ENCODE measurements around the gene AQP9. TPM values are rescaled to one million over a fixed set of nuclear protein-coding genes. Genes with fewer than 3 reads are reported as not detected.

Gene AQP9
- total RNA-seq, 1 donor from 2014 or later: not detected

DNA sequence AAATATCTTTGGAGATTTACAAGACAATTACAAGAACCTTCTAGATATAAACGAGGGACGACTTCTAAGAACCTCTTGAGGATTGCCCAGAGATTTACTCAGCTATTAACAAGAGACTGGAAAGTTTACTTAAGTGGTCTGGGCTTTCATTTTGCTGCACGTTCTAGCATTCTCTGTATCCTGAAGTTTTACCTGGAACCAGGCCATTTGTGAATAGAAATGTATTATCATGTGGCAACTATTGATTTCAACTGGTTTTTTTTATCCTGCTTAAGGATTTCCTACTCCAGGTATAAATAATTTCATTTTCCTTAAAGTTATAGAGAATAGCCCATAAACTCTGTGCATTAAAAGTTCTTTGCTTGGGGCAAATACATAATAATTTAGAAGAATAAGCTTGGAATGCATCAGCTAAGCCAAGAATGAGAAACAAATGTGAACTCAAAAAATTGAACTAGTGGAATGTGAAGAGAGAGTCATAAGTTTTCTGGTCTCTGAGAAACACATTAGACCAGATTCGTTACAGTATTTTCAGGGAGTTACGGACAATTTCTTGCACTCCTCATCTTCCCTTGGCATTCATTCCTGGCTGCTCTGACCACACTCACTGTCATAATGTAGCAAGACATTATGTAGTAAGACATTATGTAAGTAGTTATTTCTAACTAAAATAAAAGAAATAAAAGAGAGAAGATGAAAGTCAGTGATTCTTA is 1.3 kb downstream of the AQP9 start:
- TF ChIP-seq CTCF (IDR thresholded peaks at IDR 0.05; ENCODE audit: insufficient read depth, low read depth, low read length) (no peak), EZH2 (IDR thresholded peaks at IDR 0.05; ENCODE audit: insufficient read depth, low read length) (no peak)
- no peak overlapping the region for H3K4me3 Mint-ChIP-seq (ENCODE audit: unreplicated experiment)
- DNase-seq (ENCODE audit: low read depth) (no peak), FAIRE-seq (no peak)
- peaks cover 2% of the 10 kb centered on the region for H3K4me1 Mint-ChIP-seq (ENCODE audit: low read depth, unreplicated experiment)
- Histone ChIP-seq H3K4me1 (ENCODE audit: insufficient read depth, low read length) (no peaks in the 10 kb centered on the region), H3K27me3 (ENCODE audit: insufficient read depth, low read length) (peaks cover 8% of the 10 kb centered on the region), H3K4me3 (ENCODE audit: insufficient read depth, low read depth, low read length) (no peak overlapping the region), H3K9ac (ENCODE audit: low read length) (no peak overlapping the region), H3K9me3 (ENCODE audit: insufficient read depth, low read depth, low read length) (no peaks in the 10 kb centered on the region), H2AFZ (ENCODE audit: low read depth, low read length) (no peak overlapping the region), H3K36me3 (ENCODE audit: insufficient read depth, low read length) (no peaks in the 10 kb centered on the region), H3K27ac (ENCODE audit: low read depth, low read length) (no peak overlapping the region), H4K20me1 (ENCODE audit: insufficient read depth, low read length) (no peaks in the 10 kb centered on the region), H3K79me2 (ENCODE audit: insufficient read depth, low read length) (no peaks in the 10 kb centered on the region), H3K4me2 (ENCODE audit: low read length) (no peak overlapping the region)
- H3K27ac Mint-ChIP-seq (ENCODE audit: unreplicated experiment): no peak overlapping the region
- H3K9me3 Mint-ChIP-seq (ENCODE audit: unreplicated experiment): no peaks in the 10 kb centered on the region
- H3K36me3 Mint-ChIP-seq (ENCODE audit: low read depth, unreplicated experiment): no peaks in the 10 kb centered on the region
- H3K27me3 Mint-ChIP-seq (ENCODE audit: low read depth, unreplicated experiment): peaks cover 7% of the 10 kb centered on the region

GRCh38 chr15:58139989-58140522 is 1.9 kb downstream of the AQP9 start:
- H4K20me1 ChIP-seq (ENCODE audit: insufficient read depth, low read length): no peaks in the 10 kb centered on the region
- FAIRE-seq (no peak), DNase-seq (ENCODE audit: low read depth) (no peak)
- peaks cover 8% of the 10 kb centered on the region for H3K27me3 ChIP-seq (ENCODE audit: insufficient read depth, low read length)
- H3K27me3 Mint-ChIP-seq (ENCODE audit: low read depth, unreplicated experiment): peaks cover 4% of the 10 kb centered on the region
- H3K36me3 Mint-ChIP-seq (ENCODE audit: low read depth, unreplicated experiment): no peaks in the 10 kb centered on the region
- no peaks in the 10 kb centered on the region for H3K79me2 ChIP-seq (ENCODE audit: insufficient read depth, low read length)
- no peaks in the 10 kb centered on the region for H3K36me3 ChIP-seq (ENCODE audit: insufficient read depth, low read length)
- H3K4me1 ChIP-seq (ENCODE audit: insufficient read depth, low read length): no peaks in the 10 kb centered on the region
- no peak for TF ChIP-seq EZH2 (IDR thresholded peaks at IDR 0.05; ENCODE audit: insufficient read depth, low read length)
- H3K4me3 ChIP-seq (ENCODE audit: insufficient read depth, low read depth, low read length): no peak overlapping the region
- H3K4me1 Mint-ChIP-seq (ENCODE audit: low read depth, unreplicated experiment): peaks cover 2% of the 10 kb centered on the region
- no peak overlapping the region for H2AFZ ChIP-seq (ENCODE audit: low read depth, low read length)
- no peak overlapping the region for H3K4me2 ChIP-seq (ENCODE audit: low read length)
- no peak overlapping the region for H3K27ac Mint-ChIP-seq (ENCODE audit: unreplicated experiment)
- no peak overlapping the region for H3K9ac ChIP-seq (ENCODE audit: low read length)
- no peak overlapping the region for H3K4me3 Mint-ChIP-seq (ENCODE audit: unreplicated experiment)
- H3K27ac ChIP-seq (ENCODE audit: low read depth, low read length): no peak overlapping the region
- H3K9me3 Mint-ChIP-seq (ENCODE audit: unreplicated experiment): no peaks in the 10 kb centered on the region
- H3K9me3 ChIP-seq (ENCODE audit: insufficient read depth, low read depth, low read length): no peaks in the 10 kb centered on the region

DNA sequence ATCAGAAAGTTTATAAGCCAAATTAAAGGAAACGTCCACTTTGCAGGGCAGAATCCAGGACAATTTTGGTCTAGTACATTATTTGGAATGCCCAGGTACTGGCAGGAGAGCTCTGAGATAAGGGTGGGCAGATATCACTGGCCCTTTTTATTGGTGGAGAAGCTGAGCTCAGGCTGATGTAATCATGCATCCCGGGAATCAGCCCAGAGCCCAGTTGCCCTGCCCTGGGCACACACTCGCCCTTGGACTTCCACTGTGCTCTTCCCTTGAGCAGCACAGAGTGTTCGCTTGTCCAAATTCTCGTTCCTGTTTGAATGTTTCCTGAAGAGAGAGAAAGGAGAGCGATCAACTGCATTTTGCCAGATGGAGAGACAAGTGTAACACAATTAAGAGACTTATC is 3.7 kb downstream of the AQP9 start:
- no peak for DNase-seq (ENCODE audit: low read depth)
- Histone ChIP-seq H3K79me2 (ENCODE audit: insufficient read depth, low read length) (no peaks in the 10 kb centered on the region), H3K4me3 (ENCODE audit: insufficient read depth, low read depth, low read length) (no peak overlapping the region), H3K9ac (ENCODE audit: low read length) (no peak overlapping the region), H3K4me2 (ENCODE audit: low read length) (no peak overlapping the region), H3K27me3 (ENCODE audit: insufficient read depth, low read length) (peaks cover 8% of the 10 kb centered on the region), H3K36me3 (ENCODE audit: insufficient read depth, low read length) (no peaks in the 10 kb centered on the region), H3K9me3 (ENCODE audit: insufficient read depth, low read depth, low read length) (no peaks in the 10 kb centered on the region), H4K20me1 (ENCODE audit: insufficient read depth, low read length) (no peaks in the 10 kb centered on the region), H3K27ac (ENCODE audit: low read depth, low read length) (no peak overlapping the region), H3K4me1 (ENCODE audit: insufficient read depth, low read length) (no peaks in the 10 kb centered on the region), H2AFZ (ENCODE audit: low read depth, low read length) (no peak overlapping the region)
- Mint-ChIP-seq H3K27me3 (ENCODE audit: low read depth, unreplicated experiment) (no peaks in the 10 kb centered on the region), H3K36me3 (ENCODE audit: low read depth, unreplicated experiment) (no peaks in the 10 kb centered on the region), H3K4me3 (ENCODE audit: unreplicated experiment) (no peak overlapping the region), H3K4me1 (ENCODE audit: low read depth, unreplicated experiment) (peaks cover 3% of the 10 kb centered on the region), H3K9me3 (ENCODE audit: unreplicated experiment) (no peaks in the 10 kb centered on the region), H3K27ac (ENCODE audit: unreplicated experiment) (no peak overlapping the region)
- FAIRE-seq: no peak
- TF ChIP-seq CTCF (IDR thresholded peaks at IDR 0.05; ENCODE audit: insufficient read depth, low read depth, low read length): no peak
- no peak for TF ChIP-seq EZH2 (IDR thresholded peaks at IDR 0.05; ENCODE audit: insufficient read depth, low read length)
